GM21717 (cell line): Measurements from ENCODE around the gene KIF1C.
"Not testable (repeated sequence)": the region's sequence is repeated elsewhere in the genome, so short reads cannot be mapped to it uniquely, and the experiment has no call there.

Experiments
- ATAC-seq: cut with Tn5 transposase; IDR thresholded peaks from one replicate; pipeline ENCODE4 v1.9.1; 2021; ENCODE audit warnings: mild to moderate bottlenecking, moderate library complexity; ENCODE audit not compliant: unreplicated experiment

The KIF1C gene

GRCh38 chr17:5042157-5043022 is 44.6 kb downstream of the KIF1C start:
- ATAC-seq = no peak

- ATAC-seq = no peak
Observed at GRCh38 chr17:5043524-5043923, 45.8 kb downstream of the KIF1C start.

- no peak for ATAC-seq
Observed at GRCh38 chr17:5044630-5045029, 46.9 kb downstream of the KIF1C start.

- no peak for ATAC-seq
Observed at GRCh38 chr17:5045496-5045895, 47.7 kb downstream of the KIF1C start.

- no peak for ATAC-seq
Observed at GRCh38 chr17:5047446-5047845, 49.7 kb downstream of the KIF1C start.

- no peak for ATAC-seq
Observed at GRCh38 chr17:5049314-5049841, 51.6 kb downstream of the KIF1C start.

GRCh38 chr17:5050278-5050677 is 52.5 kb downstream of the KIF1C start:
- no peak for ATAC-seq

- no peak for ATAC-seq
Observed at GRCh38 chr17:5055543-5055942, 57.8 kb downstream of the KIF1C start.

- no peak for ATAC-seq
Observed at GRCh38 chr17:5065227-5065744, 67.5 kb downstream of the KIF1C start.

- ATAC-seq = no peak
Observed at GRCh38 chr17:5068236-5068635, 70.5 kb downstream of the KIF1C start.

GRCh38 chr17:5069724-5070123 is 72.0 kb downstream of the KIF1C start:
- ATAC-seq = no peak

GRCh38 chr17:5075472-5075871 is 77.7 kb downstream of the KIF1C start:
- not testable (repeated sequence) for ATAC-seq

GRCh38 chr17:5077275-5077674 is 79.5 kb downstream of the KIF1C start:
- ATAC-seq = not testable (repeated sequence)

- no peak for ATAC-seq
Observed at GRCh38 chr17:5077781-5078105, 80.0 kb downstream of the KIF1C start.
